Measurements from ENCODE around the gene CITED2. TPM values are rescaled to one million over a fixed set of nuclear protein-coding genes. Genes with fewer than 3 reads are reported as not detected.
"Not testable (repeated sequence)": the region's sequence is repeated elsewhere in the genome, so short reads cannot be mapped to it uniquely, and the experiment has no call there.

CITED2 gene
- total and polyA plus RNA-seq, 8 donors, result 15.3 to 102 (median 35.1) TPM

DNA sequence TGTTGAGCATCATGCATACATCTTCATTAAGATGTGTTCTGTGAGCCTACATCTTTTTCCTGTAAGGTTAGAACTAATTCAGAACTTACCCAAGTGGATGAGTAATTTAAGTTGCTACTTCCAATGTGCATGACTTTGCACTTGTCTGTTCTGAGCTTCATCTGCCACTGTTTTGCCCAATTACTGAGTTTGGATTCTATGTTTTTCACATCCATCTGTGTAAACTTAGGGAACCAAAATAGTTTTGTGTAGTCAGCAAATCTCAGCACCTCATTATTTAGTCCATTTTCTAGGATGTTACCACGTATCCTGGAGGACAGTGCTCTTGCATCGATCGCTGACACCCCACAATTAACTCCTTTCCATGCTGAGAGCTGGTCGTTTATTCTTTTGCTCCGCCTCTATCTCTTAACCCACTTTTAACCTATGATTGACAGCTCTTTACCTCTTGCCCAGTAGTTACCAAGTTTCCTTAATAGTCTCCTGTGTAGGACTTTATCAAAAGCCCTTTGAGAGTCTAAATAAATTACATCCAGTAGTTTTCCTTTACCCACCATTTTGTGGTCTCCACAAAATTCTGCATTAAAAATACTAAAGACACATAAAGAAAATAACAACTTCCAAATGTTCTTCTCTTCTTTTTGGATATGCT lies 44.2 kb upstream of the CITED2 start:
- H3K4me3 ChIP-seq, result no peak overlapping the region
- 77 to 83% (median 79%) methylated on average over 5 of the region's 5 CpGs for WGBS, 5 donors
- no peaks in the 10 kb centered on the region for H3K36me3 ChIP-seq
- no peak for DNase-seq
- no peaks in the 10 kb centered on the region for H3K27me3 ChIP-seq
- no peak overlapping the region for H3K27ac ChIP-seq
- no peaks in the 10 kb centered on the region for H3K9me3 ChIP-seq
- TF ChIP-seq POLR2AphosphoS5 (IDR thresholded peaks at IDR 0.05), result no peak
- TF ChIP-seq POLR2A (IDR thresholded peaks at IDR 0.05), result no peak
- no peak for TF ChIP-seq EP300 (IDR thresholded peaks at IDR 0.05)
- TF ChIP-seq CTCF (IDR thresholded peaks at IDR 0.05), result no peak
- peaks cover 0 to 7% (median 0%) of the 10 kb centered on the region in 4 donors for H3K4me1 ChIP-seq
- intact Hi-C loops (cut with DNase I; ENCODE audit: low total_unique reads), result no loop called here

DNA sequence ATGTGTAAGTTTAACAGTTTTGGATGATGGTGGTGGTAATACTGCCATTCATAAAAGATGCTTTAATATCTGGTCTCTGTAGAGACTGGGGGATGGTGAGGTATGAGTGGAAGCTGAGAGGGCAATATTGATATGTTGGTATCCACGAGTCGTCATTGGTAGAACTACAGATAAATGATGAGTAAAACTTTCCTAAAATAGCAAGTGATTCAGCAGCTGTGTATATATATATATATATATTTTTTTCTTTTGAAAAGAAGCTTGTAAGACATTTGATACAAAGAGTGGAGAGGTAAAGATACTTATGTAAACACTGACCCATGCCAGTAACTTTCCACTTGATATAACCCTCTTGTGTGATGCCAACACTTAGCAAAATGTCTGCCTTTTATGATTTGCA lies 41.7 kb upstream of the CITED2 start:
- Histone ChIP-seq H3K27me3 (no peaks in the 10 kb centered on the region), H3K27ac (no peak overlapping the region), H3K4me1 (no peaks in the 10 kb centered on the region), H3K4me3 (no peak overlapping the region), H3K9me3 (no peaks in the 10 kb centered on the region), H3K36me3 (no peaks in the 10 kb centered on the region)
- no peak for TF ChIP-seq POLR2AphosphoS5 (IDR thresholded peaks at IDR 0.05)
- no peak for TF ChIP-seq POLR2A (IDR thresholded peaks at IDR 0.05)
- no peak for TF ChIP-seq CTCF (IDR thresholded peaks at IDR 0.05)
- no peak for TF ChIP-seq EP300 (IDR thresholded peaks at IDR 0.05)
- WGBS, 5 donors, result 34 to 64% (median 35%) methylated on average over 2 of the region's 2 CpGs
- intact Hi-C loops (cut with DNase I; ENCODE audit: low total_unique reads), result no loop called here
- no peak for DNase-seq

GRCh38 chr6:139415365-139415764 lies 40.9 kb upstream of the CITED2 start:
- H3K36me3 ChIP-seq, result no peaks in the 10 kb centered on the region
- H3K4me1 ChIP-seq, result no peaks in the 10 kb centered on the region
- no peak overlapping the region for H3K27ac ChIP-seq
- WGBS, 5 donors, result 45 to 65% (median 53%) methylated on average over 3 of the region's 3 CpGs
- no peaks in the 10 kb centered on the region for H3K27me3 ChIP-seq
- H3K9me3 ChIP-seq, result no peaks in the 10 kb centered on the region
- TF ChIP-seq EP300 (IDR thresholded peaks at IDR 0.05) (no peak), CTCF (IDR thresholded peaks at IDR 0.05) (no peak), POLR2A (IDR thresholded peaks at IDR 0.05) (no peak), POLR2AphosphoS5 (IDR thresholded peaks at IDR 0.05) (no peak)
- intact Hi-C loops (cut with DNase I; ENCODE audit: low total_unique reads), result no loop called here
- DNase-seq, result no peak
- no peak overlapping the region for H3K4me3 ChIP-seq

DNA sequence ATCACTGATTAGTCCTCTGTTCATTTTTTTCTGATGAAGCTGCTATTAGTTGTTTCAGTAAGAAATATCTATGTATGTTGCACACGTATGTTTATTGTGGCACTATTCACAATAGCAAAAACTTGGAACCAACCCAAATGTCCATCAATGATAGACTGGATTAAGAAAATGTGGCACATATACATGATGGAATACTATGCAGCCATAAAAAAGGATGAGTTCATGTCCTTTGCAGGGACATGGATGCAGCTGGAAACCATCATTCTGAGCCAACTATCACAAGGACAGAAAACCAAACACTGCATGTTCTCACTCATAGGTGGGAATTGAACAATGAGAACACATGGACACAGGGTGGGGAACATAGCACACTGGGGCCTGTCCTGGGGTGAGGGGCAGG lies 37.7 kb upstream of the CITED2 start:
- H3K27ac ChIP-seq; H3K4me1 ChIP-seq; H3K4me3 ChIP-seq; intact Hi-C loops (cut with DNase I; ENCODE audit: low total_unique reads); H3K9me3 ChIP-seq; H3K27me3 ChIP-seq; DNase-seq; H3K36me3 ChIP-seq: not testable (repeated sequence)
- 94 to 98% (median 94%) methylated on average over 1 of the region's 1 CpG for WGBS, 5 donors

DNA sequence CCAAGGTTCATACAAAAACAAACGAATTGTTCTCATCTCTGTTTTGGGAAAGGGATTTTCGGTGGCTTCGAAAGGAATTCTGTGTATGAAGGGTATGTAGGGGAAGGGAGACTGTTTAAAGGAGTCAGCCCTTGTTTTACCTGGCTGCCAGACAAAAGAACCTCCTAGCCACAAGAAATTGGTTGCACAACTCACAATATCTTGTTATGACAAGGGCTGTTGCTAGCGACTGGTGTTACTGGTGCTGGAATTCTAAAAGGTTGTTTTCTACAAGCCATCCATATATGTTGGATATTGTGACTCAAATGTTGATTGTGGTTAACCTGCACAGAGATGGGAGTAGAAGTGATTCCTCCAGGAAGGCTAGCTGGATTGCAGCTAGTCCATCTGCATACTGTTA lies 34.6 kb upstream of the CITED2 start:
- Histone ChIP-seq H3K4me3 (no peak overlapping the region), H3K36me3 (no peaks in the 10 kb centered on the region), H3K4me1 (peaks cover 0 to 3% (median 0%) of the 10 kb centered on the region in 4 donors), H3K9me3 (no peaks in the 10 kb centered on the region), H3K27me3 (no peaks in the 10 kb centered on the region), H3K27ac (no peak overlapping the region)
- TF ChIP-seq POLR2AphosphoS5 (IDR thresholded peaks at IDR 0.05), result no peak
- no peak for TF ChIP-seq CTCF (IDR thresholded peaks at IDR 0.05)
- TF ChIP-seq EP300 (IDR thresholded peaks at IDR 0.05), result no peak
- TF ChIP-seq POLR2A (IDR thresholded peaks at IDR 0.05), result no peak
- 76 to 88% (median 80%) methylated on average over 4 of the region's 4 CpGs for WGBS, 5 donors
- DNase-seq, result no peak
- intact Hi-C loops (cut with DNase I; ENCODE audit: low total_unique reads), result no loop called here
